Neuronal stem cell (in vitro differentiated cells): ENCODE data around the gene GATAD2B.

Experiments used
- DNase-seq: peaks from one replicate; pipeline ENCODE4 v3.0.0-alpha.2; 2013; ENCODE audit warnings: low spot score
- H2AFZ ChIP-seq: one replicate; pipeline ENCODE4 v1.6.1; 2013; ENCODE audit warnings: mild to moderate bottlenecking, low read length, inconsistent platforms
- H2AK5ac ChIP-seq: 2 replicates; pipeline ENCODE4 v1.6.1; 2013; ENCODE audit warnings: low read depth, mild to moderate bottlenecking, inconsistent platforms, low read length, moderate library complexity, mixed read lengths
- H2BK120ac ChIP-seq: 2 replicates; pipeline ENCODE4 v1.6.1; 2013; ENCODE audit warnings: low read depth, mild to moderate bottlenecking, inconsistent platforms, low read length, moderate library complexity, mixed read lengths
- H2BK12ac ChIP-seq: one replicate; pipeline ENCODE4 v1.6.1; 2013; ENCODE audit warnings: low read length, inconsistent platforms
- H2BK15ac ChIP-seq: 2 replicates; pipeline ENCODE4 v1.6.1; 2013; ENCODE audit warnings: mild to moderate bottlenecking, low read length, inconsistent platforms, mixed read lengths
- H2BK5ac ChIP-seq: one replicate; pipeline ENCODE4 v1.6.1; 2013; ENCODE audit warnings: inconsistent platforms, mild to moderate bottlenecking, low read length, moderate library complexity
- H3K14ac ChIP-seq: one replicate; pipeline ENCODE4 v1.6.1; 2013; ENCODE audit warnings: low read length, inconsistent platforms
- H3K18ac ChIP-seq: 2 replicates; pipeline ENCODE4 v1.6.1; 2013; ENCODE audit warnings: low read length, inconsistent platforms
- H3K23ac ChIP-seq: 2 replicates; pipeline ENCODE4 v1.6.1; 2013; ENCODE audit warnings: low read depth, mild to moderate bottlenecking, mixed read lengths, low read length, inconsistent platforms; ENCODE audit not compliant: poor library complexity
- H3K27ac ChIP-seq: replicated peaks from 3 replicates; pipeline ENCODE4 v1.5.1; 2013; ENCODE audit warnings: low read length, inconsistent platforms
- H3K27me3 ChIP-seq, 3 experiments: 2 replicates each; pipeline ENCODE4 v1.6.1; 2013; ENCODE audit warnings: low read length in 3 of 3, mild to moderate bottlenecking in 2 of 3, inconsistent platforms in 1 of 3, low read depth in 1 of 3, mixed read lengths in 1 of 3, moderate library complexity in 1 of 3; ENCODE audit not compliant: control insufficient read depth in 3 of 3, insufficient read depth in 3 of 3
- H3K36me3 ChIP-seq, 2 donors: replicated peaks in 1 of 2; 2 replicates each; pipeline ENCODE4 v1.6.1; 2013; ENCODE audit warnings: low read length in 2 of 2; ENCODE audit not compliant: control insufficient read depth in 2 of 2, insufficient read depth in 2 of 2
- H3K4ac ChIP-seq: 2 replicates; pipeline ENCODE4 v1.6.1; 2013; ENCODE audit warnings: inconsistent platforms, mild to moderate bottlenecking, low read length, moderate library complexity
- H3K4me1 ChIP-seq, 2 donors: 1 replicate in 1 of 2; 2 replicates in 1 of 2; pipeline ENCODE4 v1.6.1; 2013; ENCODE audit warnings: low read length in 2 of 2, low read depth in 1 of 2; ENCODE audit not compliant: control insufficient read depth in 2 of 2, insufficient read depth in 1 of 2
- H3K4me2 ChIP-seq: one replicate; pipeline ENCODE4 v1.6.1; 2013; ENCODE audit warnings: mild to moderate bottlenecking, low read length, inconsistent platforms; ENCODE audit not compliant: insufficient read depth, poor library complexity, severe bottlenecking
- H3K4me3 ChIP-seq, 2 donors: 2 replicates each; pipeline ENCODE4 v1.5.1; 2013; ENCODE audit warnings: low read length in 2 of 2, mild to moderate bottlenecking in 2 of 2, inconsistent platforms in 1 of 2, moderate library complexity in 1 of 2
- H3K79me1 ChIP-seq: one replicate; pipeline ENCODE4 v1.6.1; 2013; ENCODE audit warnings: low read depth, mild to moderate bottlenecking, inconsistent platforms, low read length, moderate library complexity
- H3K9ac ChIP-seq: one replicate; pipeline ENCODE4 v1.6.1; 2013; ENCODE audit warnings: mild to moderate bottlenecking, low read depth, low read length, inconsistent platforms; ENCODE audit not compliant: poor library complexity
- H3K9me3 ChIP-seq, 2 donors: replicated peaks in 1 of 2; 2 replicates each; pipeline versions ENCODE3 to v1.6.1; 2013; ENCODE audit warnings: low read length in 2 of 2, mild to moderate bottlenecking in 2 of 2, inconsistent platforms in 1 of 2, low read depth in 1 of 2, mixed read lengths in 1 of 2, moderate library complexity in 1 of 2; ENCODE audit not compliant: control insufficient read depth in 2 of 2, insufficient read depth in 1 of 2
- H4K8ac ChIP-seq: one replicate; pipeline ENCODE4 v1.6.1; 2013; ENCODE audit warnings: low read depth, mild to moderate bottlenecking, inconsistent platforms, low read length, moderate library complexity
- H4K91ac ChIP-seq: one replicate; pipeline ENCODE4 v1.6.1; 2013; ENCODE audit warnings: low read length, low read depth, mild to moderate bottlenecking, inconsistent platforms; ENCODE audit not compliant: poor library complexity
- WGBS, 2 donors: extraction: QIAGEN DNeasy Blood & Tissue Kit; methylation state at CpG; one replicate each; pipeline ENCODE4 v1.1.7; 2013; ENCODE audit warnings: missing lambda C conversion rate in 2 of 2, mixed read lengths in 1 of 2; ENCODE audit not compliant: insufficient read length in 2 of 2, insufficient replicate concordance in 1 of 2; ENCODE audit errors: extremely low coverage in 2 of 2; 5-methylcytosine and 5-hydroxymethylcytosine counted together

GATAD2B gene

GRCh38 chr1:153960206-153960605 lies 37.4 kb upstream of the GATAD2B start:
- Histone ChIP-seq H3K14ac (no peak overlapping the region), H2AK5ac (no peak overlapping the region), H4K8ac (no peak overlapping the region), H2BK5ac (no peak overlapping the region), H3K4me3 (no peak overlapping the region), H2AFZ (no peak overlapping the region), H3K23ac (no peak overlapping the region), H4K91ac (no peak overlapping the region), H2BK12ac (no peak overlapping the region), H3K4me2 (no peak overlapping the region), H3K36me3 (peaks cover 20 to 34% of the 10 kb centered on the region in 2 donors), H3K27ac (no peak overlapping the region), H3K9ac (peak overlapping the region; percentile 72), H3K18ac (no peak overlapping the region), H3K4ac (no peak overlapping the region), H3K27me3 (no peaks in the 10 kb centered on the region), H2BK15ac (no peak overlapping the region), H3K4me1 (peaks cover 21 to 27% of the 10 kb centered on the region in 2 donors), H3K79me1 (peaks cover 18% of the 10 kb centered on the region), H3K9me3 (no peaks in the 10 kb centered on the region), H2BK120ac (no peak overlapping the region)
- DNase-seq, result no peak
- WGBS, 2 donors, result no CpG with 5 or more reads among the region's 11 CpGs

GRCh38 chr1:153959454-153959853 lies 36.7 kb upstream of the GATAD2B start:
- no CpG with 5 or more reads among the region's 3 CpGs for WGBS, 2 donors
- Histone ChIP-seq H3K9me3 (no peaks in the 10 kb centered on the region), H2BK120ac (no peak overlapping the region), H4K8ac (no peak overlapping the region), H2BK12ac (no peak overlapping the region), H2BK5ac (no peak overlapping the region), H3K4me1 (peaks cover 21 to 27% of the 10 kb centered on the region in 2 donors), H3K4ac (no peak overlapping the region), H3K36me3 (peaks cover 20 to 39% of the 10 kb centered on the region in 2 donors), H2AK5ac (no peak overlapping the region), H3K4me3 (no peak overlapping the region), H3K9ac (no peak overlapping the region), H3K23ac (no peak overlapping the region), H3K79me1 (peaks cover 18% of the 10 kb centered on the region), H4K91ac (no peak overlapping the region), H3K14ac (no peak overlapping the region), H3K27me3 (no peaks in the 10 kb centered on the region), H3K27ac (peak overlapping the region; percentile 52), H3K4me2 (no peak overlapping the region), H2BK15ac (no peak overlapping the region), H2AFZ (no peak overlapping the region), H3K18ac (no peak overlapping the region)
- no peak for DNase-seq

DNA sequence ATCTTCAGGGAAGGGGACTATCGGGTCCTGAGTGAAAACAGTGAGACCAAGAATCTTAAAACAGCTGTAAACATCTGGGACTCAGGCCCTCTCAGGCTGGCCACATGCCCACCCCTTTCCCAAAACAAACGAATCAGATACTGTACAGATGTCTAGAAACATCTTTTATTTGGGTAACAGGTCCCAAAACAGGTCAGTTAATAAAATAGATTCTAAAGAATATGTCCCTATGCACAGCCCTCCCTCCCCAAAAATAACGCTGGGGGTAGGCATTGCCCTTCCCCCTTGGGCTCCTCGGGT lies 36.1 kb upstream of the GATAD2B start:
- Histone ChIP-seq H3K27ac (peak overlapping the region; percentile 52), H3K4ac (no peak overlapping the region), H2BK12ac (no peak overlapping the region), H3K9ac (no peak overlapping the region), H2BK120ac (no peak overlapping the region), H3K36me3 (peaks cover 20 to 45% of the 10 kb centered on the region in 2 donors), H2AK5ac (no peak overlapping the region), H3K14ac (no peak overlapping the region), H3K4me1 (peaks cover 21 to 26% of the 10 kb centered on the region in 2 donors), H4K8ac (no peak overlapping the region), H4K91ac (no peak overlapping the region), H3K4me2 (peak overlapping the region; percentile 28), H2AFZ (peak overlapping the region; percentile 3), H3K9me3 (no peaks in the 10 kb centered on the region), H3K23ac (no peak overlapping the region), H3K18ac (no peak overlapping the region), H2BK5ac (no peak overlapping the region), H3K4me3 (peak overlapping the region in 1 of 2 donors; percentile 4), H3K27me3 (no peaks in the 10 kb centered on the region), H2BK15ac (no peak overlapping the region), H3K79me1 (peaks cover 18% of the 10 kb centered on the region)
- DNase-seq, result no peak
- no CpG with 5 or more reads among the region's 4 CpGs for WGBS, 2 donors

DNA sequence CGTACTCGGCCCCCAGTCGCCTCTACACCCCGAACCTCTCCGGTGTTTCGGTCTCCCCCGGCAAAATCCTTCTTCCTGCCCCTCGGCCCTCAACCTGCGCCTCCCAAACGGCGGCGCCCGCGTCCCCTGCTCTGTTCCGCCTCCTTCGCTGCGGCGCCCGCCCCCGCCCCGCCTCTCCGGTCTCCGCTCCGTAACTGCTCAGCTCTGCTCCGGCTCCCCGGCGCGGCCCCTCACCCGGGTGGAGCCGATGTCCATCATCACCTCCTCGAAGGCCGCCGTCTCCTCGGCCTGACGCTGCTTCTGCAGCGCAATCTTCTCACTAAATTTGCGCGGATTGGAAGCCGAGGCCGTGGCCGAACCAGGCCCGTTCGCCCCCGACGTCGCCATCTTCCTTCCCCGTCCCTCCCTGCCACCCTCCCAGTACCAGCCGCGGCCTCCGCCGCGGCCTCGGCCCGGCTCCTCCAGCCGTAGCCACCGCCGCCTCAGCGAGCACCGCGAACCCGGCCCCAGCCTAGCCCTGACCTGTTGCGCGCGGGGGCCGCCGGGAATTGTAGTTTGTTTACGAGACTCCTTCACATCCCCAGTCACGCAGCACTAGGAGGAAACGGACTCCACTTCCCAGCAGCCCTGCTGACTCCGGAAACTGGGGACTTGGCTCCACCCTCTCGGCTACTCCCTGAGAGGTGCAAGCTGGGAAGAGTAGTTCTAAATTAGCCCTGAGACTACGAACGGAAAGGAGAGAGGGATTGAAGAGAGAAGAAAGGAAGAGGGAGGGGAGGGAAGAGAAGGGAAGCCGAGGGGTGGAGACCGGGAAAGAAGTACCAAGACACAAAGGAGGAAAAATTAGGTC lies 35.6 kb upstream of the GATAD2B start, which contains the start of gene CRTC2:
CRTC2 (minus strand) TSS at position 502 of the 850 bp plus-strand sequence; CDS start at position 387, 115 bp downstream.
- Histone ChIP-seq H4K91ac (no peak within 1 kb of the TSS), H3K14ac (peak within 1 kb of the TSS; percentile 72), H3K4me1 (peaks cover 21 to 25% of the 10 kb centered on the region in 2 donors), H3K9ac (peak within 1 kb of the TSS; percentile 94), H3K79me1 (peaks cover 18% of the 10 kb centered on the region), H3K27me3 (no peaks in the 10 kb centered on the region), H2BK5ac (peak within 1 kb of the TSS; percentile 43), H3K36me3 (peaks cover 20 to 51% of the 10 kb centered on the region in 2 donors), H3K4ac (no peak within 1 kb of the TSS), H3K18ac (peak within 1 kb of the TSS; percentile 97), H3K23ac (peak within 1 kb of the TSS; percentile 95), H2BK15ac (no peak within 1 kb of the TSS), H3K27ac (peak within 1 kb of the TSS; percentile 88), H3K4me2 (peak within 1 kb of the TSS; percentile 56), H2BK12ac (no peak within 1 kb of the TSS), H4K8ac (no peak within 1 kb of the TSS), H2BK120ac (no peak within 1 kb of the TSS), H3K4me3 (peak within 1 kb of the TSS; percentile 88 to 97), H2AK5ac (no peak within 1 kb of the TSS), H3K9me3 (no peaks in the 10 kb centered on the region), H2AFZ (peak within 1 kb of the TSS; percentile 90)
- DNase-seq, result peak; percentile 97
- no CpG with 5 or more reads among the region's 75 CpGs for WGBS, 2 donors
